Spleen (tissue), 11 donors: Measurements from ENCODE around the gene KLHDC3. TPM values are rescaled to one million over a fixed set of nuclear protein-coding genes. Genes with fewer than 3 reads are reported as not detected.

Experiments used
- DNase-seq: peaks from one replicate; pipeline ENCODE4 v3.0.0-alpha.2; 2020
- H3K27ac ChIP-seq, 8 donors: fragments of 200-600 bp; sonication (generic) in 7 of 8; 1 replicate in 4 of 8; 2 replicates in 4 of 8; pipeline versions ENCODE4 v1.5.0 to v1.8.0; 2016 to 2021; ENCODE audit warnings: inconsistent platforms in 4 of 8, mild to moderate bottlenecking in 4 of 8, moderate library complexity in 1 of 8
- H3K27me3 ChIP-seq, 7 donors: fragments of 200-600 bp; sonication (generic) in 6 of 7; replicated peaks in 1 of 7; 1 replicate in 4 of 7; 2 replicates in 3 of 7; pipeline versions ENCODE4 v1.5.0 to v1.8.0; 2016 to 2021; ENCODE audit warnings: inconsistent platforms in 3 of 7, mild to moderate bottlenecking in 1 of 7
- H3K36me3 ChIP-seq, 6 donors: fragments of 200-600 bp; sonication (generic) in 5 of 6; 1 replicate in 4 of 6; 2 replicates in 2 of 6; pipeline versions ENCODE4 v1.5.0 to v1.8.0; 2016 to 2021; ENCODE audit warnings: inconsistent platforms in 2 of 6
- H3K4me1 ChIP-seq, 6 donors: fragments of 200-600 bp; sonication (generic) in 5 of 6; 1 replicate in 3 of 6; 2 replicates in 3 of 6; pipeline versions ENCODE4 v1.5.0 to v1.8.0; 2016 to 2021; ENCODE audit warnings: inconsistent platforms in 3 of 6
- H3K4me3 ChIP-seq, 8 donors: fragments of 200-600 bp; sonication (generic) in 7 of 8; 1 replicate in 4 of 8; 2 replicates in 4 of 8; pipeline versions ENCODE4 v1.5.0 to v1.8.0; 2016 to 2021; ENCODE audit warnings: inconsistent platforms in 4 of 8, mild to moderate bottlenecking in 4 of 8, moderate library complexity in 2 of 8
- H3K9me3 ChIP-seq, 8 donors: fragments of 200-600 bp; sonication (generic) in 7 of 8; 1 replicate in 4 of 8; 2 replicates in 4 of 8; pipeline versions ENCODE4 v1.5.0 to v1.8.0; 2016 to 2021; ENCODE audit warnings: inconsistent platforms in 4 of 8
- POLR2A ChIP-seq, 3 donors: fragments of 450-650 bp; IDR thresholded peaks; one replicate each; pipeline ENCODE4 v1.5.1; 2017; ENCODE audit warnings: antibody characterized with exemption in 3 of 3, mild to moderate bottlenecking in 1 of 3
- POLR2AphosphoS5 ChIP-seq, 3 donors: sonication (generic); formaldehyde crosslinking; IDR thresholded peaks; one replicate each; pipeline ENCODE4 v1.5.1; 2017; ENCODE audit warnings: antibody characterized with exemption in 3 of 3
- WGBS, 5 donors: extraction: QIAGEN DNeasy Blood & Tissue Kit in 3 of 5; methylation state at CpG; one replicate each; pipeline versions ENCODE4 v1.1.5 to v1.1.7; 2013 to 2018; 5-methylcytosine and 5-hydroxymethylcytosine counted together
- intact Hi-C: fragments of 100-400 bp; cut with DNase I; formaldehyde crosslinking; loops from one replicate; pipeline ENCODE4 v1.15.0; 2023; ENCODE audit warnings: low total_unique reads
- polyA plus RNA-seq, 3 donors: library from polyadenylated mRNA; stranded (reverse); fragments of 200-250 nt; gene quantifications; one replicate each; pipeline ENCODE4 v1.2.1, GENCODE V29; 2013
- total RNA-seq, 7 donors: library from RNA; depleted of rRNA in 3 of 7; stranded (reverse); fragments of >200 nt in 3 of 7; fragmentation: NEBNext Ultra II Directional in 4 of 7; extraction: Animal tissue kit (Norgen Biotek cat#: 25700) in 4 of 7; gene quantifications; one replicate each; pipeline versions ENCODE4 v1.1.0 to v1.2.1, GENCODE V29; 2016 to 2021
- TF ChIP-seq, protein P1 (sequence below), 11 experiments: fragments of 200-600 bp in 7 of 11; fragments of 450-650 bp in 4 of 11; sonication (generic) in 4 of 11; IDR thresholded peaks in 8 of 11; conservative IDR thresholded peaks in 3 of 11; 1 replicate in 7 of 11; 2 replicates in 4 of 11; pipeline versions ENCODE4 v1.4.0 to v1.8.0; 2016 to 2021; ENCODE audit warnings: antibody characterized with exemption in 11 of 11, inconsistent platforms in 4 of 11, mild to moderate bottlenecking in 1 of 11
- donor health status: healthy with polysubstance abuse.
- donor health status: DM: no; HTN: no; CAD: no; lungs with moderate emphysema.
- donor health status: DM: no; HTN: no; CAD: no.
- donor health status: Bipolar disorder and iron deficiency.
- donor health status: healthy.
- donor health status: DM: no; HTN: no; CAD: no.
- donor health status: DM: yes; HTN: yes; CAD: no.

KLHDC3 gene
- total and polyA plus RNA-seq, 10 donors = 37.3 to 89.2 (median 66.0) TPM

DNA sequence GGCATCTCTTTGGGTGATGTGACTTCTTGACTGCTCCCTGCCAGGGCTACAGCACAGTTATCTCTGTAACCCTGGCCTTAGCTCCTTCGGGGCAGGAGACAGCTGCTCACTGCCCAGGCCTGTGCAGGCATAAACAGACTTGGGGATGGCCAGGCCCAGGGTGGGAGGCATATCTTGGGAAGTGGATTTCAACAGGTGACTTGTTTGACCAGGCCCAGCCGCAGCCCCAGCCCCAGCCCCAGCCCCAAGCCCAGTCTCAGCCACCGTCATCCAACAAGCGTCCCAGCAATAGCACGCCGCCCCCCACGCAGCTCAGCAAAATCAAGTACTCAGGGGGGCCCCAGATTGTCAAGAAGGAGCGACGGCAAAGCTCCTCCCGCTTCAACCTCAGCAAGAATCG is 7.8 kb upstream of the KLHDC3 start:
- 92 to 98% (median 94%) methylated on average over 11 of the region's 11 CpGs for WGBS, 5 donors
- Histone ChIP-seq H3K4me1 (peaks cover 0 to 13% (median 0%) of the 10 kb centered on the region in 6 donors), H3K9me3 (no peaks in the 10 kb centered on the region), H3K27ac (no peak overlapping the region), H3K27me3 (no peaks in the 10 kb centered on the region), H3K36me3 (peaks cover 0 to 84% (median 48%) of the 10 kb centered on the region in 6 donors), H3K4me3 (no peak overlapping the region)
- DNase-seq = no peak
- TF ChIP-seq, protein P1, sequence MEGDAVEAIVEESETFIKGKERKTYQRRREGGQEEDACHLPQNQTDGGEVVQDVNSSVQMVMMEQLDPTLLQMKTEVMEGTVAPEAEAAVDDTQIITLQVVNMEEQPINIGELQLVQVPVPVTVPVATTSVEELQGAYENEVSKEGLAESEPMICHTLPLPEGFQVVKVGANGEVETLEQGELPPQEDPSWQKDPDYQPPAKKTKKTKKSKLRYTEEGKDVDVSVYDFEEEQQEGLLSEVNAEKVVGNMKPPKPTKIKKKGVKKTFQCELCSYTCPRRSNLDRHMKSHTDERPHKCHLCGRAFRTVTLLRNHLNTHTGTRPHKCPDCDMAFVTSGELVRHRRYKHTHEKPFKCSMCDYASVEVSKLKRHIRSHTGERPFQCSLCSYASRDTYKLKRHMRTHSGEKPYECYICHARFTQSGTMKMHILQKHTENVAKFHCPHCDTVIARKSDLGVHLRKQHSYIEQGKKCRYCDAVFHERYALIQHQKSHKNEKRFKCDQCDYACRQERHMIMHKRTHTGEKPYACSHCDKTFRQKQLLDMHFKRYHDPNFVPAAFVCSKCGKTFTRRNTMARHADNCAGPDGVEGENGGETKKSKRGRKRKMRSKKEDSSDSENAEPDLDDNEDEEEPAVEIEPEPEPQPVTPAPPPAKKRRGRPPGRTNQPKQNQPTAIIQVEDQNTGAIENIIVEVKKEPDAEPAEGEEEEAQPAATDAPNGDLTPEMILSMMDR (IDR thresholded peaks at IDR 0.05 in 8 of 11, conservative IDR thresholded peaks at IDR 0.05 in 3 of 11) = no peak
- TF ChIP-seq POLR2A (IDR thresholded peaks at IDR 0.05) (no peak), POLR2AphosphoS5 (IDR thresholded peaks at IDR 0.05) (no peak)
- intact Hi-C loops = no loop called here

DNA sequence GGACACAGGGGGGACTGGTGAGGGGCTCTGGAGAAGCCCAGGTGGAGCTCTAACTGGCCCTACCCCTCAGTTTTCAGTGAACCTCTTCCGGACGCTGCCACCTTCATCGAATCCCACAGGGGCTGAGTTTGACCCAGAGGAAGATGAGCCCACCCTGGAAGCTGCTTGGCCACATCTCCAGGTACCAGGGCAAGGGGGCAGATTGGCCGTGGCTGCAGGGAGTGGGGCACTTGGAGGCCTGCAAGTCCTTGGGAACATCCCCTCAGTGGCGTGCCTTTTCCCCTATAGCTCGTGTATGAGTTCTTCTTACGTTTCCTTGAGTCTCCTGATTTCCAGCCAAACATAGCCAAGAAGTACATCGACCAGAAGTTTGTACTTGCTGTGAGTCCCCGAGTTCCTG is 6.9 kb upstream of the KLHDC3 start:
- no peak for DNase-seq
- Histone ChIP-seq H3K27me3 (no peaks in the 10 kb centered on the region), H3K36me3 (peaks cover 0 to 92% (median 56%) of the 10 kb centered on the region in 6 donors), H3K9me3 (no peaks in the 10 kb centered on the region), H3K4me1 (peaks cover 0 to 21% (median 3%) of the 10 kb centered on the region in 6 donors), H3K4me3 (no peak overlapping the region), H3K27ac (no peak overlapping the region)
- intact Hi-C loops = no loop called here
- TF ChIP-seq POLR2AphosphoS5 (IDR thresholded peaks at IDR 0.05) (peak in 2 of 3 donors; percentile 1 to 15), POLR2A (IDR thresholded peaks at IDR 0.05) (no peak)
- TF ChIP-seq, protein P1 (IDR thresholded peaks at IDR 0.05 in 8 of 11, conservative IDR thresholded peaks at IDR 0.05 in 3 of 11) = no peak
- WGBS, 5 donors = 93 to 95% (median 95%) methylated on average over 9 of the region's 9 CpGs

GRCh38 chr6:43009124-43009523 is 4.9 kb upstream of the KLHDC3 start:
- Histone ChIP-seq H3K4me3 (no peak overlapping the region), H3K9me3 (no peaks in the 10 kb centered on the region), H3K4me1 (peaks cover 12 to 36% (median 16%) of the 10 kb centered on the region in 6 donors), H3K27ac (no peak overlapping the region), H3K36me3 (peaks cover 0 to 78% (median 58%) of the 10 kb centered on the region in 6 donors), H3K27me3 (no peaks in the 10 kb centered on the region)
- TF ChIP-seq POLR2AphosphoS5 (IDR thresholded peaks at IDR 0.05) (no peak), POLR2A (IDR thresholded peaks at IDR 0.05) (no peak)
- TF ChIP-seq, protein P1 (IDR thresholded peaks at IDR 0.05 in 8 of 11, conservative IDR thresholded peaks at IDR 0.05 in 3 of 11) = peak in 7 of 11 experiments; percentile 14 to 50 (median 33)
- 72 to 86% (median 76%) methylated on average over 4 to 6 of the region's 6 CpGs for WGBS, 5 donors
- no peak for DNase-seq
- intact Hi-C loops = no loop called here

GRCh38 chr6:43011207-43011606 is 2.8 kb upstream of the KLHDC3 start:
- WGBS, 5 donors = 83 to 94% (median 91%) methylated on average over 4 to 6 of the region's 6 CpGs
- Histone ChIP-seq H3K27ac (no peak overlapping the region), H3K27me3 (no peaks in the 10 kb centered on the region), H3K4me1 (peaks cover 27 to 56% (median 34%) of the 10 kb centered on the region in 6 donors), H3K36me3 (peaks cover 0 to 69% (median 55%) of the 10 kb centered on the region in 6 donors), H3K9me3 (no peaks in the 10 kb centered on the region), H3K4me3 (no peak overlapping the region)
- intact Hi-C loops = no loop called here
- TF ChIP-seq POLR2A (IDR thresholded peaks at IDR 0.05) (no peak), POLR2AphosphoS5 (IDR thresholded peaks at IDR 0.05) (peak in 2 of 3 donors; percentile 9 to 18)
- no peak for DNase-seq
